SK-N-SH (cell line): ENCODE data around the gene CUX1. TPM values are rescaled to one million over a fixed set of nuclear protein-coding genes. Genes with fewer than 3 reads are reported as not detected.

Source experiments
- CTCF ChIA-PET: fragments of 300-600, 350-600 bp; formaldehyde crosslinking; extraction: SDS; loops from one replicate; lab custom pipeline; 2021; lab: Yijun Ruan, JAX
- POLR2A ChIA-PET: fragments of 350-600 bp; sonication (Branson Sonifier 250); formaldehyde crosslinking; extraction: SDS; loops from one replicate; lab custom pipeline; 2020; ENCODE audit warnings: antibody characterized with exemption, inconsistent platforms; lab: Yijun Ruan, JAX
- DNase-seq: peaks from one replicate; pipeline ENCODE4 v3.0.0; 2012
- H2AFZ ChIP-seq: fragments of 200-600 bp; sonication (generic); 2 replicates; pipeline ENCODE4 v1.8.1; 2016; ENCODE audit warnings: antibody characterized with exemption, mild to moderate bottlenecking, low read depth
- H3F3A ChIP-seq: fragments of 200-600 bp; sonication (generic); replicated peaks from 2 replicates; pipeline ENCODE3; 2016; ENCODE audit warnings: antibody characterized with exemption, mild to moderate bottlenecking; ENCODE audit not compliant: insufficient read depth
- H3K27ac ChIP-seq, 2 experiments: fragments of 200-500 bp in 1 of 2; fragments of 200-600 bp in 1 of 2; sonication (Bioruptor generic) in 1 of 2; sonication (generic), shearing (Covaris generic) in 1 of 2; 2 replicates each; pipeline versions ENCODE4 v1.5.1 to v1.6.1; 2014 to 2016; ENCODE audit warnings: low read depth in 2 of 2, inconsistent platforms in 1 of 2, low read length in 1 of 2, mild to moderate bottlenecking in 1 of 2, mixed read lengths in 1 of 2
- H3K27me3 ChIP-seq: fragments of 200-600 bp; sonication (generic), shearing (Covaris generic); 2 replicates; pipeline ENCODE4 v1.6.1; 2016; ENCODE audit warnings: mixed run types; ENCODE audit not compliant: insufficient read depth
- H3K36me3 ChIP-seq, 2 experiments: fragments of 200-500 bp in 1 of 2; fragments of 200-600 bp in 1 of 2; sonication (Bioruptor generic) in 1 of 2; sonication (generic) in 1 of 2; replicated peaks in 1 of 2; 2 replicates each; pipeline versions ENCODE3 to v1.5.1; 2014 to 2016; ENCODE audit warnings: low read length in 1 of 2, mild to moderate bottlenecking in 1 of 2; ENCODE audit not compliant: insufficient read depth in 2 of 2, control insufficient read depth in 1 of 2
- H3K4me1 ChIP-seq, 2 experiments: fragments of 200-500 bp in 1 of 2; fragments of 200-600 bp in 1 of 2; sonication (Bioruptor generic) in 1 of 2; sonication (generic), shearing (Covaris generic) in 1 of 2; 2 replicates each; pipeline versions ENCODE4 v1.5.1 to v1.6.1; 2014 to 2016; ENCODE audit warnings: low read depth in 1 of 2, low read length in 1 of 2, mixed run types in 1 of 2; ENCODE audit not compliant: insufficient read depth in 2 of 2, control insufficient read depth in 1 of 2
- H3K4me2 ChIP-seq: fragments of 200-600 bp; sonication (generic), shearing (Covaris generic); 2 replicates; pipeline ENCODE4 v1.6.1; 2017; ENCODE audit warnings: mixed run types
- H3K4me3 ChIP-seq, 2 experiments: fragments of 200-500 bp in 1 of 2; fragments of 200-600 bp in 1 of 2; sonication (Bioruptor generic) in 1 of 2; sonication (generic), shearing (Covaris generic) in 1 of 2; 2 replicates each; pipeline versions ENCODE4 v1.5.1 to v1.8.1; 2014 to 2016; ENCODE audit warnings: low read depth in 2 of 2, inconsistent platforms in 1 of 2, low read length in 1 of 2, mild to moderate bottlenecking in 1 of 2, mixed read lengths in 1 of 2, moderate library complexity in 1 of 2
- H3K79me2 ChIP-seq: fragments of 200-600 bp; sonication (generic); 2 replicates; pipeline ENCODE4 v1.8.1; 2017; ENCODE audit warnings: mild to moderate bottlenecking; ENCODE audit not compliant: insufficient read depth
- H3K9ac ChIP-seq: fragments of 200-600 bp; sonication (generic); 2 replicates; pipeline ENCODE4 v1.6.1; 2017; ENCODE audit warnings: mixed run types
- H3K9me2 ChIP-seq: fragments of 200-600 bp; sonication (generic); 2 replicates; pipeline ENCODE4 v1.6.1; 2017; ENCODE audit warnings: mixed run types
- H3K9me3 ChIP-seq: fragments of 200-600 bp; sonication (generic); 2 replicates; pipeline ENCODE4 v1.6.1; 2017; ENCODE audit warnings: mixed run types, mild to moderate bottlenecking, moderate library complexity
- H4K20me1 ChIP-seq: fragments of 200-600 bp; sonication (generic); 2 replicates; pipeline ENCODE4 v1.6.1; 2017; ENCODE audit warnings: mild to moderate bottlenecking, mixed run types; ENCODE audit not compliant: insufficient read depth
- CHD2 ChIP-seq: fragments of 150-350 bp; IDR thresholded peaks from 2 replicates; pipeline ENCODE4 v1.6.1; 2018; ENCODE audit warnings: low read length; ENCODE audit not compliant: partially characterized antibody
- FOXJ3 ChIP-seq: sonication (generic); formaldehyde crosslinking; IDR thresholded peaks from 2 replicates; pipeline ENCODE4 v1.5.1; 2020; ENCODE audit warnings: mild to moderate bottlenecking, missing genetic modification reagents
- FOXM1 ChIP-seq: IDR thresholded peaks from 2 replicates; pipeline ENCODE4 v1.4.0; 2012; ENCODE audit warnings: low read depth, mild to moderate bottlenecking
- JUND ChIP-seq: IDR thresholded peaks from 2 replicates; pipeline ENCODE4 v1.4.0; 2012
- NRF1 ChIP-seq: IDR thresholded peaks from 2 replicates; pipeline ENCODE4 v1.6.1; 2012; ENCODE audit warnings: low read depth, mild to moderate bottlenecking, low read length
- POLR2AphosphoS5 ChIP-seq: IDR thresholded peaks from 2 replicates; pipeline ENCODE4 v1.6.1; 2012; ENCODE audit warnings: low read depth, low read length
- RXRA ChIP-seq: IDR thresholded peaks from 2 replicates; pipeline ENCODE4 v1.4.0; 2012; ENCODE audit warnings: low read depth, mild to moderate bottlenecking, borderline replicate concordance
- SMC3 ChIP-seq: IDR thresholded peaks from 2 replicates; pipeline ENCODE4 v1.6.1; 2012; ENCODE audit warnings: low read depth, low read length, improper control_type of control experiment
- TEAD4 ChIP-seq: IDR thresholded peaks from 2 replicates; pipeline ENCODE4 v1.4.0; 2012; ENCODE audit warnings: mild to moderate bottlenecking, borderline replicate concordance; ENCODE audit not compliant: insufficient read depth
- WGBS: methylation state at CpG from one replicate; pipeline ENCODE4 v1.1.6; 2017; ENCODE audit warnings: low lambda C conversion rate; 5-methylcytosine and 5-hydroxymethylcytosine counted together
- polyA plus RNA-seq, 3 experiments: library from polyadenylated mRNA; depleted of rRNA; stranded (reverse); fragments of >200 nt; gene quantifications; 2 replicates each; pipeline ENCODE4 v1.2.3, GENCODE V29; 2012
- TF ChIP-seq, protein P1 (sequence below): IDR thresholded peaks from 2 replicates; pipeline ENCODE4 v1.4.0; 2012; ENCODE audit warnings: low read depth, borderline replicate concordance
- TF ChIP-seq, protein P2 (sequence below): fragments of 150-350 bp; IDR thresholded peaks from 2 replicates; pipeline ENCODE4 v1.6.1; 2017; ENCODE audit warnings: antibody characterized with exemption, low read length, low read depth, borderline replicate concordance
- TF ChIP-seq, protein P3 (sequence below): IDR thresholded peaks from 2 replicates; pipeline ENCODE4 v1.6.1; 2012; ENCODE audit warnings: mild to moderate bottlenecking, low read depth, low read length, moderate library complexity
- TF ChIP-seq, protein P4 (sequence below): fragments of 150-350 bp; IDR thresholded peaks from 2 replicates; pipeline ENCODE4 v1.6.1; 2016; ENCODE audit warnings: mild to moderate bottlenecking, low read depth, low read length
- TF ChIP-seq, protein P5 (sequence below): IDR thresholded peaks from 2 replicates; pipeline ENCODE4 v1.4.0; 2012; ENCODE audit warnings: low read depth

Gene CUX1
- polyA plus RNA-seq, 1 of the 3 experiments (the other 2 are of a cell fraction), result 68.6 TPM

DNA sequence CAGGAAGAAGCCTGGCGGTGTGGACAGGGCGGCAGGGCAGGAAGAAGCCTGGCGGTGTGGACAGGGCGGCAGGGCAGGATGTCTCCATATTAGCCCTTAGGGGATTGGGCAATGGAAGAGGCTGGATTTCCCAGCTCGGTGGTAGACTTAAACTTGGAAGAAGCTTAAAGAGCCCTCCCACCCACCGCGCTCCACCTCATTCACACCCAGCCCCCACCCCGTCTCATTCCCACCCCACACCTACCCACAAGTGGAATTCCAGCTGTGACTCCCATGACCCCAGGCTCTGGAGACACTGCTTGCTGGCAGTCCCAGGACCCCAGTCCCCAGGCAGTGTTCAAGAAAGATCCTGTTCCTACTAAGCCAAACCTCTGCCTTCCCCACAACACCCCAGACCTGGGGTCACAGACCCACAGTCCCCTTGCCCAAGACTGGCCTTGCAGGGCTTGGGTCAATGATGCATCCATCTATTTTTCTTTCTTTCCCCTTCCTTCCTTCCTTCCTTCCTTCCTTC is 504.8 kb downstream of the CUX1 start:
- no peaks in the 10 kb centered on the region for H3K27me3 ChIP-seq
- no peak overlapping the region for H3K9ac ChIP-seq
- POLR2A ChIA-PET, result no interaction called here
- CTCF ChIA-PET, result interaction anchor here (0.9 to 2.7 kb wide), 2 partner anchors 32 to 69 kb away, joined by 3 to 12 read pairs; no protein-coding TSS in a partner anchor
- peaks cover 3% of the 10 kb centered on the region for H3F3A ChIP-seq
- H4K20me1 ChIP-seq, result no peaks in the 10 kb centered on the region
- H3K4me2 ChIP-seq, result no peak overlapping the region
- H3K79me2 ChIP-seq, result no peaks in the 10 kb centered on the region
- H3K4me3 ChIP-seq, result no peak overlapping the region
- no peak overlapping the region for H3K27ac ChIP-seq
- H3K4me1 ChIP-seq, result peaks cover 0 to 4% of the 10 kb centered on the region in 2 experiments; a peak in 1 of 4 replicates
- H3K9me2 ChIP-seq, result no peaks in the 10 kb centered on the region
- H3K9me3 ChIP-seq, result no peaks in the 10 kb centered on the region
- H2AFZ ChIP-seq, result no peak overlapping the region
- DNase-seq, result peak; percentile 35
- H3K36me3 ChIP-seq, result no peaks in the 10 kb centered on the region
- no peak for TF ChIP-seq CHD2
- TF ChIP-seq TEAD4, result no peak
- TF ChIP-seq, protein P1, sequence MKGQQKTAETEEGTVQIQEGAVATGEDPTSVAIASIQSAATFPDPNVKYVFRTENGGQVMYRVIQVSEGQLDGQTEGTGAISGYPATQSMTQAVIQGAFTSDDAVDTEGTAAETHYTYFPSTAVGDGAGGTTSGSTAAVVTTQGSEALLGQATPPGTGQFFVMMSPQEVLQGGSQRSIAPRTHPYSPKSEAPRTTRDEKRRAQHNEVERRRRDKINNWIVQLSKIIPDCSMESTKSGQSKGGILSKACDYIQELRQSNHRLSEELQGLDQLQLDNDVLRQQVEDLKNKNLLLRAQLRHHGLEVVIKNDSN, result no peak
- TF ChIP-seq JUND, result no peak
- TF ChIP-seq FOXM1, result no peak
- TF ChIP-seq, protein P2, sequence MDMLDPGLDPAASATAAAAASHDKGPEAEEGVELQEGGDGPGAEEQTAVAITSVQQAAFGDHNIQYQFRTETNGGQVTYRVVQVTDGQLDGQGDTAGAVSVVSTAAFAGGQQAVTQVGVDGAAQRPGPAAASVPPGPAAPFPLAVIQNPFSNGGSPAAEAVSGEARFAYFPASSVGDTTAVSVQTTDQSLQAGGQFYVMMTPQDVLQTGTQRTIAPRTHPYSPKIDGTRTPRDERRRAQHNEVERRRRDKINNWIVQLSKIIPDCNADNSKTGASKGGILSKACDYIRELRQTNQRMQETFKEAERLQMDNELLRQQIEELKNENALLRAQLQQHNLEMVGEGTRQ, result no peak
- no peak for TF ChIP-seq RXRA
- TF ChIP-seq, protein P3, sequence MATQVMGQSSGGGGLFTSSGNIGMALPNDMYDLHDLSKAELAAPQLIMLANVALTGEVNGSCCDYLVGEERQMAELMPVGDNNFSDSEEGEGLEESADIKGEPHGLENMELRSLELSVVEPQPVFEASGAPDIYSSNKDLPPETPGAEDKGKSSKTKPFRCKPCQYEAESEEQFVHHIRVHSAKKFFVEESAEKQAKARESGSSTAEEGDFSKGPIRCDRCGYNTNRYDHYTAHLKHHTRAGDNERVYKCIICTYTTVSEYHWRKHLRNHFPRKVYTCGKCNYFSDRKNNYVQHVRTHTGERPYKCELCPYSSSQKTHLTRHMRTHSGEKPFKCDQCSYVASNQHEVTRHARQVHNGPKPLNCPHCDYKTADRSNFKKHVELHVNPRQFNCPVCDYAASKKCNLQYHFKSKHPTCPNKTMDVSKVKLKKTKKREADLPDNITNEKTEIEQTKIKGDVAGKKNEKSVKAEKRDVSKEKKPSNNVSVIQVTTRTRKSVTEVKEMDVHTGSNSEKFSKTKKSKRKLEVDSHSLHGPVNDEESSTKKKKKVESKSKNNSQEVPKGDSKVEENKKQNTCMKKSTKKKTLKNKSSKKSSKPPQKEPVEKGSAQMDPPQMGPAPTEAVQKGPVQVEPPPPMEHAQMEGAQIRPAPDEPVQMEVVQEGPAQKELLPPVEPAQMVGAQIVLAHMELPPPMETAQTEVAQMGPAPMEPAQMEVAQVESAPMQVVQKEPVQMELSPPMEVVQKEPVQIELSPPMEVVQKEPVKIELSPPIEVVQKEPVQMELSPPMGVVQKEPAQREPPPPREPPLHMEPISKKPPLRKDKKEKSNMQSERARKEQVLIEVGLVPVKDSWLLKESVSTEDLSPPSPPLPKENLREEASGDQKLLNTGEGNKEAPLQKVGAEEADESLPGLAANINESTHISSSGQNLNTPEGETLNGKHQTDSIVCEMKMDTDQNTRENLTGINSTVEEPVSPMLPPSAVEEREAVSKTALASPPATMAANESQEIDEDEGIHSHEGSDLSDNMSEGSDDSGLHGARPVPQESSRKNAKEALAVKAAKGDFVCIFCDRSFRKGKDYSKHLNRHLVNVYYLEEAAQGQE, result no peak
- no peak for TF ChIP-seq NRF1
- TF ChIP-seq FOXJ3, result no peak
- TF ChIP-seq, protein P4, sequence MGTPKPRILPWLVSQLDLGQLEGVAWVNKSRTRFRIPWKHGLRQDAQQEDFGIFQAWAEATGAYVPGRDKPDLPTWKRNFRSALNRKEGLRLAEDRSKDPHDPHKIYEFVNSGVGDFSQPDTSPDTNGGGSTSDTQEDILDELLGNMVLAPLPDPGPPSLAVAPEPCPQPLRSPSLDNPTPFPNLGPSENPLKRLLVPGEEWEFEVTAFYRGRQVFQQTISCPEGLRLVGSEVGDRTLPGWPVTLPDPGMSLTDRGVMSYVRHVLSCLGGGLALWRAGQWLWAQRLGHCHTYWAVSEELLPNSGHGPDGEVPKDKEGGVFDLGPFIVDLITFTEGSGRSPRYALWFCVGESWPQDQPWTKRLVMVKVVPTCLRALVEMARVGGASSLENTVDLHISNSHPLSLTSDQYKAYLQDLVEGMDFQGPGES, result no peak
- TF ChIP-seq POLR2AphosphoS5, result no peak
- TF ChIP-seq, protein P5, sequence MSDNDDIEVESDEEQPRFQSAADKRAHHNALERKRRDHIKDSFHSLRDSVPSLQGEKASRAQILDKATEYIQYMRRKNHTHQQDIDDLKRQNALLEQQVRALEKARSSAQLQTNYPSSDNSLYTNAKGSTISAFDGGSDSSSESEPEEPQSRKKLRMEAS, result no peak
- TF ChIP-seq SMC3, result no peak
- WGBS, result 79% methylated on average over 8 of the region's 8 CpGs
